H1 (cell line): ENCODE results near the gene OTUD5. TPM values are rescaled to one million over a fixed set of nuclear protein-coding genes. Genes with fewer than 3 reads are reported as not detected.

Experiments
- CTCF ChIA-PET: fragments of 300-600 bp; sonication (Branson Sonifier 250); formaldehyde crosslinking; loops from one replicate; lab custom pipeline; 2021; ENCODE audit not compliant: partially characterized antibody; lab: Charles Lee
- POLR2A ChIA-PET: fragments of 300-600 bp; sonication (Branson Sonifier 250); formaldehyde crosslinking; loops from one replicate; lab custom pipeline; 2021; ENCODE audit warnings: inconsistent platforms; ENCODE audit not compliant: partially characterized antibody; lab: Charles Lee
- DNase-seq, 2 experiments: peaks; one replicate each; pipeline versions ENCODE4 v3.0.0 to v3.0.0-alpha.2; 2010 to 2022; ENCODE audit warnings: low spot score in 2 of 2, low read depth in 1 of 2, mixed read lengths in 1 of 2
- FAIRE-seq: peaks from 2 replicates; lab custom pipeline; 2011; peaks lifted over from hg19 to GRCh38; lab: Jason Lieb, UNC
- H2AFZ ChIP-seq: 2 replicates; pipeline ENCODE4 v1.8.1; 2012; ENCODE audit warnings: low read length, inconsistent platforms
- H2AK5ac ChIP-seq: 2 replicates; pipeline ENCODE4 v1.6.1; 2013; ENCODE audit warnings: low read depth, low read length
- H2BK120ac ChIP-seq: replicated peaks from 2 replicates; pipeline ENCODE3; 2013; ENCODE audit warnings: low read depth, low read length, inconsistent platforms
- H2BK12ac ChIP-seq: 2 replicates; pipeline ENCODE4 v1.6.1; 2013; ENCODE audit warnings: low read depth, low read length
- H2BK15ac ChIP-seq: 2 replicates; pipeline ENCODE4 v1.6.1; 2013; ENCODE audit warnings: low read length
- H2BK20ac ChIP-seq: 2 replicates; pipeline ENCODE4 v1.6.1; 2013; ENCODE audit warnings: low read length
- H2BK5ac ChIP-seq: 2 replicates; pipeline ENCODE4 v1.6.1; 2013; ENCODE audit warnings: low read depth, low read length
- H3K14ac ChIP-seq: 2 replicates; pipeline ENCODE4 v1.6.1; 2013; ENCODE audit warnings: inconsistent platforms; ENCODE audit not compliant: insufficient read length
- H3K18ac ChIP-seq: 2 replicates; pipeline ENCODE4 v1.6.1; 2013; ENCODE audit warnings: low read length; ENCODE audit errors: extremely low read depth
- H3K23ac ChIP-seq: 2 replicates; pipeline ENCODE4 v1.6.1; 2013; ENCODE audit warnings: inconsistent platforms; ENCODE audit not compliant: insufficient read length
- H3K23me2 ChIP-seq: 2 replicates; pipeline ENCODE4 v1.6.1; 2013; ENCODE audit warnings: low read depth, low read length
- H3K27ac ChIP-seq: 2 replicates; pipeline ENCODE4 v1.6.1; 2011; ENCODE audit warnings: low read depth, low read length, inconsistent platforms
- H3K27me3 ChIP-seq, 4 experiments: replicated peaks in 1 of 4; 1 replicate in 1 of 4; 2 replicates in 3 of 4; pipeline versions ENCODE4 v1.6.1 to v1.8.1; 2011 to 2013; ENCODE audit warnings: low read length in 3 of 4, mild to moderate bottlenecking in 3 of 4, inconsistent platforms in 2 of 4, mixed read lengths in 2 of 4, moderate library complexity in 1 of 4; ENCODE audit not compliant: control insufficient read depth in 3 of 4, insufficient read depth in 3 of 4; ENCODE audit errors: extremely low read depth in 1 of 4
- H3K36me3 ChIP-seq, 4 experiments: 2 replicates each; pipeline versions ENCODE4 v1.6.1 to v1.8.1; 2011 to 2013; ENCODE audit warnings: mild to moderate bottlenecking in 4 of 4, low read length in 3 of 4, moderate library complexity in 2 of 4, control low read depth in 1 of 4, inconsistent platforms in 1 of 4; ENCODE audit not compliant: insufficient read depth in 4 of 4, control insufficient read depth in 2 of 4
- H3K4ac ChIP-seq: replicated peaks from 2 replicates; pipeline ENCODE3; 2013; ENCODE audit warnings: low read length, low read depth, mixed read lengths, inconsistent platforms; ENCODE audit not compliant: insufficient read length
- H3K4me1 ChIP-seq, 4 experiments: replicated peaks in 1 of 4; 1 replicate in 1 of 4; 2 replicates in 3 of 4; pipeline versions ENCODE4 v1.6.1 to v1.8.1; 2011 to 2013; ENCODE audit warnings: low read length in 3 of 4, inconsistent platforms in 2 of 4, mixed read lengths in 1 of 4; ENCODE audit not compliant: insufficient read depth in 4 of 4, control insufficient read depth in 3 of 4
- H3K4me2 ChIP-seq, 2 experiments: 2 replicates each; pipeline versions ENCODE4 v1.6.1 to v1.8.1; 2011 to 2013; ENCODE audit warnings: low read depth in 2 of 2, low read length in 2 of 2, control low read depth in 1 of 2, inconsistent platforms in 1 of 2, mild to moderate bottlenecking in 1 of 2; ENCODE audit not compliant: insufficient read depth in 1 of 2
- H3K4me3 ChIP-seq, 4 experiments: fragments of 200-600, 300-600 bp in 1 of 4; sonication (generic), shearing (Covaris generic), sonication (Bioruptor Twin) in 1 of 4; 2 replicates each; pipeline versions ENCODE4 v1.5.1 to v1.8.1; 2011 to 2016; ENCODE audit warnings: low read length in 4 of 4, low read depth in 3 of 4, control low read depth in 2 of 4, inconsistent platforms in 2 of 4, mild to moderate bottlenecking in 2 of 4, mixed read lengths in 1 of 4, moderate library complexity in 1 of 4; ENCODE audit not compliant: insufficient read depth in 2 of 4; ENCODE audit errors: extremely low read depth in 1 of 4
- H3K56ac ChIP-seq: replicated peaks from 2 replicates; pipeline ENCODE3; 2013; ENCODE audit warnings: low read depth, mild to moderate bottlenecking, mixed read lengths, low read length, inconsistent platforms; ENCODE audit not compliant: insufficient read length
- H3K79me1 ChIP-seq: 2 replicates; pipeline ENCODE4 v1.6.1; 2013; ENCODE audit warnings: low read depth, low read length, control low read depth
- H3K79me2 ChIP-seq, 2 experiments: 2 replicates each; pipeline versions ENCODE4 v1.6.1 to v1.8.1; 2012 to 2013; ENCODE audit warnings: low read length in 2 of 2, mild to moderate bottlenecking in 2 of 2, inconsistent platforms in 1 of 2; ENCODE audit not compliant: insufficient read depth in 2 of 2, control insufficient read depth in 1 of 2
- H3K9ac ChIP-seq, 4 experiments: replicated peaks in 1 of 4; 1 replicate in 1 of 4; 2 replicates in 3 of 4; pipeline versions ENCODE4 v1.6.1 to v1.8.1; 2011 to 2013; ENCODE audit warnings: low read depth in 3 of 4, low read length in 3 of 4, control low read depth in 2 of 4, mild to moderate bottlenecking in 2 of 4, moderate library complexity in 2 of 4, inconsistent platforms in 1 of 4; ENCODE audit errors: extremely low read depth in 1 of 4
- H3K9me3 ChIP-seq, 2 experiments: 2 replicates each; pipeline versions ENCODE4 v1.6.1 to v1.8.1; 2012 to 2013; ENCODE audit warnings: mild to moderate bottlenecking in 2 of 2, moderate library complexity in 2 of 2, control low read depth in 1 of 2, inconsistent platforms in 1 of 2, low read depth in 1 of 2, low read length in 1 of 2, mixed read lengths in 1 of 2; ENCODE audit not compliant: insufficient read depth in 2 of 2
- H4K20me1 ChIP-seq, 2 experiments: replicated peaks in 1 of 2; 2 replicates each; pipeline versions ENCODE3 to v1.8.1; 2011 to 2013; ENCODE audit warnings: inconsistent platforms in 2 of 2, low read length in 2 of 2, mild to moderate bottlenecking in 1 of 2; ENCODE audit not compliant: insufficient read depth in 2 of 2, control insufficient read depth in 1 of 2
- H4K5ac ChIP-seq: 2 replicates; pipeline ENCODE4 v1.6.1; 2013; ENCODE audit warnings: low read length, low read depth, mixed read lengths, inconsistent platforms; ENCODE audit not compliant: insufficient read length
- H4K8ac ChIP-seq: 2 replicates; pipeline ENCODE4 v1.8.0; 2013; ENCODE audit warnings: mild to moderate bottlenecking, moderate library complexity, low read length, inconsistent platforms; ENCODE audit not compliant: insufficient read depth; ENCODE audit errors: extremely low read depth
- H4K91ac ChIP-seq: replicated peaks from 2 replicates; pipeline ENCODE3; 2013; ENCODE audit warnings: low read length, mixed read lengths, inconsistent platforms; ENCODE audit not compliant: insufficient read length
- BACH1 ChIP-seq: IDR thresholded peaks from 2 replicates; pipeline ENCODE4 v1.6.1; 2012; ENCODE audit warnings: low read length, improper control_type of control experiment
- CEBPB ChIP-seq: IDR thresholded peaks from 2 replicates; pipeline ENCODE4 v1.6.1; 2012; ENCODE audit warnings: low read depth, low read length
- EGR1 ChIP-seq: IDR thresholded peaks from 2 replicates; pipeline ENCODE4 v1.6.1; 2011; ENCODE audit warnings: low read depth, low read length, borderline replicate concordance
- GABPA ChIP-seq: IDR thresholded peaks from 2 replicates; pipeline ENCODE4 v1.6.1; 2011; ENCODE audit warnings: mild to moderate bottlenecking, low read length, moderate library complexity, borderline replicate concordance; ENCODE audit not compliant: insufficient read depth
- GTF2F1 ChIP-seq: IDR thresholded peaks from 2 replicates; pipeline ENCODE4 v1.6.1; 2012; ENCODE audit warnings: low read depth, low read length, improper control_type of control experiment, borderline replicate concordance
- JUND ChIP-seq: IDR thresholded peaks from 2 replicates; pipeline ENCODE4 v1.6.1; 2011; ENCODE audit warnings: mild to moderate bottlenecking, improper control_type of control experiment, low read length
- RFX5 ChIP-seq: IDR thresholded peaks from 2 replicates; pipeline ENCODE4 v1.6.1; 2011; ENCODE audit warnings: low read depth, low read length, improper control_type of control experiment, borderline replicate concordance
- SIN3A ChIP-seq, 2 experiments: IDR thresholded peaks in 1 of 2; conservative IDR thresholded peaks in 1 of 2; 2 replicates each; pipeline ENCODE4 v1.6.1; 2011 to 2012; ENCODE audit warnings: low read length in 2 of 2, improper control_type of control experiment in 1 of 2, low read depth in 1 of 2, mild to moderate bottlenecking in 1 of 2
- SP2 ChIP-seq: IDR thresholded peaks from 2 replicates; pipeline ENCODE4 v1.6.1; 2012; ENCODE audit warnings: mild to moderate bottlenecking, low read length, inconsistent platforms
- TAF1 ChIP-seq: IDR thresholded peaks from 2 replicates; pipeline ENCODE4 v1.6.1; 2011; ENCODE audit warnings: mild to moderate bottlenecking, low read depth, low read length
- TAF7 ChIP-seq: optimal IDR thresholded peaks from 2 replicates; pipeline ENCODE3; 2011; ENCODE audit warnings: low read depth, mild to moderate bottlenecking, inconsistent platforms, low read length, moderate library complexity, borderline replicate concordance
- TCF12 ChIP-seq: IDR thresholded peaks from 2 replicates; pipeline ENCODE4 v1.6.1; 2011; ENCODE audit warnings: low read depth, mild to moderate bottlenecking, low read length
- WGBS, 2 experiments: shearing (Covaris generic) in 1 of 2; methylation state at CpG; one replicate each; pipeline versions ENCODE4 v1.1.6 to v1.1.7; 2013 to 2015; ENCODE audit warnings: low lambda C conversion rate in 2 of 2, mixed read lengths in 2 of 2, inconsistent platforms in 1 of 2, low coverage in 1 of 2, missing lambda C conversion rate in 1 of 2; ENCODE audit not compliant: insufficient replicate concordance in 2 of 2, insufficient coverage in 1 of 2, insufficient read length in 1 of 2; ENCODE audit errors: extremely low coverage in 1 of 2, missing lambda C conversion rate in 1 of 2; 5-methylcytosine and 5-hydroxymethylcytosine counted together
- polyA plus RNA-seq, 7 experiments: library from polyadenylated mRNA; depleted of rRNA in 3 of 7; stranded (reverse) in 5 of 7; unstranded in 2 of 7; fragments of >200 nt in 5 of 7; fragments of 200-250 nt in 2 of 7; gene quantifications; 1 replicate in 5 of 7; 2 replicates in 1 of 7; 4 replicates in 1 of 7; pipeline versions ENCODE4 v1.2.1 to v1.2.3, GENCODE V29; 2011 to 2013; ENCODE audit warnings: missing spikeins in 2 of 7, mixed read lengths in 2 of 7
- total RNA-seq: library from RNA; stranded (reverse); fragmentation: NEBNext Ultra II Directional; extraction: Animal tissue kit (Norgen Biotek cat#: 25700); gene quantifications from 2 replicates; pipeline ENCODE4 v1.2.1, GENCODE V29; 2021
- TF ChIP-seq, protein P1 (sequence below): IDR thresholded peaks from 2 replicates; pipeline ENCODE4 v1.6.1; 2012; ENCODE audit warnings: low read length, inconsistent platforms

Gene OTUD5
- total and polyA plus RNA-seq, 2 of the 8 experiments (the other 6 are each of a cell fraction or from before 2014, with no cell fraction given): 46.3 to 53.5 TPM

DNA sequence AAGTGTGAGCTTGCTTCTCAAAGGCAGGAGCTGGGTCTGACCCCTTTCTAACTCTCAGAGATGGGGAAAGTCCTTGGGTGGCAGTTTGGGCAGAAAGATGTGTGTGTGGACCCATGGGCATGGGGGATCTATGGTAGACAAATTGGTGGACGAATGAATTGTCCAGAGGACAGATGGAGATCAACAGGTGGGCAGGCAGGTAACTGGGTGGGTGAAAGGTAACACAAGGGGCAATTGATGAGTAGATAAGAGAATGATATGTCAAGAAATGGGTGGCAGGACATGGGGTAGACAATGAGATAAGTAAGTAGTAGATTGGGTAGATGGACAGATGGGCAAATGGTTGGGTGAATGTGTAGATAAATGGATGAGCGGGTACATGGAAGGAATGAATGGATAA is 17.2 kb upstream of the OTUD5 start:
- Histone ChIP-seq H3K4me1 (peaks cover 0 to 3% (median 0%) of the 10 kb centered on the region in 4 experiments; a peak in 1 of 7 replicates), H2BK5ac (no peak overlapping the region), H3K56ac (no peak overlapping the region), H3K4ac (no peak overlapping the region), H3K18ac (no peak overlapping the region), H2AK5ac (no peak overlapping the region), H3K4me2 (no peak overlapping the region), H3K9me3 (no peaks in the 10 kb centered on the region), H3K79me1 (no peaks in the 10 kb centered on the region), H3K23me2 (peaks cover 4% of the 10 kb centered on the region; the same call in 1 of the 2 replicates), H3K23ac (no peak overlapping the region), H4K20me1 (peaks cover 2 to 4% of the 10 kb centered on the region in 2 experiments), H4K5ac (no peak overlapping the region), H2BK12ac (no peak overlapping the region), H2BK15ac (no peak overlapping the region), H3K36me3 (peaks cover 2 to 26% (median 16%) of the 10 kb centered on the region in 4 experiments; a peak in 5 of 8 replicates), H2AFZ (no peak overlapping the region), H3K27me3 (no peaks in the 10 kb centered on the region), H2BK120ac (no peak overlapping the region), H2BK20ac (no peak overlapping the region), H3K79me2 (no peaks in the 10 kb centered on the region), H4K8ac (no peak overlapping the region), H3K4me3 (no peak overlapping the region), H3K14ac (no peak overlapping the region), H4K91ac (no peak overlapping the region), H3K9ac (no peak overlapping the region), H3K27ac (no peak overlapping the region)
- FAIRE-seq (no peak), DNase-seq (no peak)
- CTCF ChIA-PET: interaction anchor here (0.8 to 1.0 kb wide), 2 partner anchors 24 to 117 kb away, joined by 3 to 4 read pairs; no protein-coding TSS in a partner anchor
- POLR2A ChIA-PET: interaction anchor here (0.8 to 9.0 kb wide), 8 partner anchors 8 to 68 kb away, joined by 3 to 70 read pairs (median 4); partner anchors contain the start of genes GRIPAP1, OTUD5 and TFE3
- WGBS, 2 experiments: 88 to 100% methylated on average over 1 to 2 of the region's 2 CpGs
- no peak for TF ChIP-seq TAF1
- TF ChIP-seq GABPA: no peak
- no peak for TF ChIP-seq JUND
- TF ChIP-seq, protein P1, sequence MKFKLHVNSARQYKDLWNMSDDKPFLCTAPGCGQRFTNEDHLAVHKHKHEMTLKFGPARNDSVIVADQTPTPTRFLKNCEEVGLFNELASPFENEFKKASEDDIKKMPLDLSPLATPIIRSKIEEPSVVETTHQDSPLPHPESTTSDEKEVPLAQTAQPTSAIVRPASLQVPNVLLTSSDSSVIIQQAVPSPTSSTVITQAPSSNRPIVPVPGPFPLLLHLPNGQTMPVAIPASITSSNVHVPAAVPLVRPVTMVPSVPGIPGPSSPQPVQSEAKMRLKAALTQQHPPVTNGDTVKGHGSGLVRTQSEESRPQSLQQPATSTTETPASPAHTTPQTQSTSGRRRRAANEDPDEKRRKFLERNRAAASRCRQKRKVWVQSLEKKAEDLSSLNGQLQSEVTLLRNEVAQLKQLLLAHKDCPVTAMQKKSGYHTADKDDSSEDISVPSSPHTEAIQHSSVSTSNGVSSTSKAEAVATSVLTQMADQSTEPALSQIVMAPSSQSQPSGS: no peak
- no peak for TF ChIP-seq GTF2F1
- no peak for TF ChIP-seq SIN3A (conservative IDR thresholded peaks at IDR 0.05 in 1 of 2, IDR thresholded peaks at IDR 0.05 in 1 of 2; ENCODE audit: low read depth in 1 of 2, low read length in 2 of 2)
- no peak for TF ChIP-seq CEBPB
- no peak for TF ChIP-seq EGR1
- TF ChIP-seq SP2: no peak
- no peak for TF ChIP-seq TCF12
- TF ChIP-seq BACH1: no peak
- no peak for TF ChIP-seq RFX5
- no peak for TF ChIP-seq TAF7
